Keratinocyte (primary cell): ENCODE data around the gene SPG7. TPM values are rescaled to one million over a fixed set of nuclear protein-coding genes. Genes with fewer than 3 reads are reported as not detected.

Source experiments
- DNase-seq: peaks from one replicate; pipeline ENCODE4 v3.0.0-alpha.2; 2011; ENCODE audit warnings: low read depth, missing footprints, low spot score
- FAIRE-seq: peaks from 2 replicates; lab custom pipeline; 2011; peaks lifted over from hg19 to GRCh38; lab: Jason Lieb, UNC
- H2AFZ ChIP-seq: 2 replicates; pipeline ENCODE4 v1.6.0; 2012; ENCODE audit warnings: low read length, control low read depth, inconsistent platforms; ENCODE audit not compliant: control insufficient read depth
- H3K27ac ChIP-seq: 2 replicates; pipeline ENCODE4 v1.5.1; 2011; ENCODE audit warnings: low read length; ENCODE audit not compliant: control insufficient read depth, insufficient read depth
- H3K27me3 ChIP-seq: 3 replicates; pipeline ENCODE4 v1.6.0; 2011; ENCODE audit warnings: low read length; ENCODE audit not compliant: control insufficient read depth, insufficient read depth; ENCODE audit errors: extremely low read depth
- H3K36me3 ChIP-seq, 2 experiments: 2 replicates in 1 of 2; 3 replicates in 1 of 2; pipeline ENCODE4 v1.5.1; 2011; ENCODE audit warnings: low read length in 2 of 2, mild to moderate bottlenecking in 1 of 2; ENCODE audit not compliant: control insufficient read depth in 2 of 2, insufficient read depth in 2 of 2; ENCODE audit errors: extremely low read depth in 1 of 2
- H3K4me1 ChIP-seq: 3 replicates; pipeline ENCODE4 v1.5.1; 2011; ENCODE audit warnings: low read length; ENCODE audit not compliant: control insufficient read depth, insufficient read depth; ENCODE audit errors: extremely low read depth
- H3K4me2 ChIP-seq: 3 replicates; pipeline ENCODE4 v1.6.0; 2011; ENCODE audit warnings: low read depth, low read length; ENCODE audit not compliant: control insufficient read depth, insufficient read depth; ENCODE audit errors: extremely low read depth
- H3K4me3 ChIP-seq, 3 experiments: fragments of 200-600 bp in 1 of 3; sonication (generic) in 1 of 3; 2 replicates in 2 of 3; 3 replicates in 1 of 3; pipeline ENCODE4 v1.5.1; 2011 to 2016; ENCODE audit warnings: low read length in 3 of 3, mild to moderate bottlenecking in 3 of 3, control low read depth in 2 of 3, inconsistent platforms in 1 of 3, low read depth in 1 of 3, mixed read lengths in 1 of 3, mixed run types in 1 of 3, moderate library complexity in 1 of 3; ENCODE audit not compliant: control insufficient read depth in 2 of 3, insufficient read depth in 2 of 3; ENCODE audit errors: extremely low read depth in 1 of 3
- H3K79me2 ChIP-seq: 2 replicates; pipeline ENCODE4 v1.6.0; 2012; ENCODE audit warnings: low read length; ENCODE audit not compliant: control insufficient read depth, insufficient read depth
- H3K9ac ChIP-seq: 3 replicates; pipeline ENCODE4 v1.6.0; 2011; ENCODE audit warnings: low read length; ENCODE audit not compliant: control insufficient read depth, insufficient read depth; ENCODE audit errors: extremely low read depth
- H3K9me1 ChIP-seq: 3 replicates; pipeline ENCODE4 v1.6.0; 2011; ENCODE audit warnings: low read length; ENCODE audit not compliant: control insufficient read depth, insufficient read depth; ENCODE audit errors: extremely low read depth
- H3K9me3 ChIP-seq: 2 replicates; pipeline ENCODE4 v1.5.1; 2012; ENCODE audit warnings: low read depth, low read length; ENCODE audit not compliant: control insufficient read depth
- H4K20me1 ChIP-seq: 3 replicates; pipeline ENCODE4 v1.6.0; 2011; ENCODE audit warnings: low read length; ENCODE audit not compliant: control insufficient read depth, insufficient read depth; ENCODE audit errors: extremely low read depth
- EZH2 ChIP-seq: IDR thresholded peaks from one replicate; pipeline ENCODE4 v1.6.1; 2012; ENCODE audit warnings: inconsistent platforms, mild to moderate bottlenecking, low read length, moderate library complexity
- dilution Hi-C: fragments of 300-500 bp; cut with MboI; formaldehyde crosslinking; loops from one replicate; pipeline ENCODE4 v1.7.0; 2020; ENCODE audit warnings: low sequenced_read_pairs; ENCODE audit not compliant: extremely low pct_ligation_motif_present
- polyA plus RNA-seq, 5 experiments: library from polyadenylated mRNA; depleted of rRNA in 3 of 5; stranded (reverse) in 3 of 5; stranded (forward) in 1 of 5; unstranded in 1 of 5; fragments of >200 nt; gene quantifications; 1 replicate in 1 of 5; 2 replicates in 3 of 5; 3 replicates in 1 of 5; pipeline versions ENCODE4 v1.2.1 to v1.2.3, GENCODE V29; 2011 to 2012; ENCODE audit warnings: missing spikeins in 2 of 5, low read depth in 1 of 5, low replicate concordance in 1 of 5
- TF ChIP-seq, protein P1 (sequence below), 3 experiments: IDR thresholded peaks in 1 of 3; conservative IDR thresholded peaks in 1 of 3; optimal IDR thresholded peaks in 1 of 3; 2 replicates in 2 of 3; 3 replicates in 1 of 3; pipeline versions ENCODE3 to v1.5.1; 2011; ENCODE audit warnings: low read length in 3 of 3, mild to moderate bottlenecking in 3 of 3, moderate library complexity in 2 of 3, control low read depth in 1 of 3, inconsistent platforms in 1 of 3; ENCODE audit not compliant: insufficient read depth in 2 of 3; ENCODE audit errors: extremely low read depth in 1 of 3

The SPG7 gene
- polyA plus RNA-seq, 1 donor (not counting 4 experiments of a cell fraction or from before 2014, with no cell fraction given), result 45.2 TPM

DNA sequence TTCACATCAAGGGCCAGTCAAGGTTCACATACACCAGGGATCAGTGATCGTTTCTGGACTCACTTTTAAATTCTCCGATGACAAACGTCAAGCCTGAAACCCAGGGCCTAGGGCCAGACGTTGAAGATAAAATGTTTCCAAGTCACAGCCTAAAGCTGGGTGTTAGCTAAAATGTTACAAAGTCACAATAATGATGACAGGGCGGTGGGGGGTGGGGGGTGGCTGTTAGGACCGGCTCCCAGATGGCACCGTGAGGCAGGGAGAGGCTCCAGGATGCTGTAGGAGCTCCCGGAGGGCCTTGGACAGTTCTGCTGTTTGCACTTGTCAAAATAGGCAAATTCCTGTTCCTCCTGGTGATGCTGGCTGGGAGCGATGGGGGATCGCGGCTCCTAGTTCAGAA is 35.9 kb downstream of the SPG7 start:
- Histone ChIP-seq H4K20me1 (no peaks in the 10 kb centered on the region), H2AFZ (no peak overlapping the region), H3K4me1 (no peaks in the 10 kb centered on the region), H3K4me3 (no peak overlapping the region), H3K9me3 (no peaks in the 10 kb centered on the region), H3K27ac (no peak overlapping the region), H3K36me3 (peaks cover 20 to 31% of the 10 kb centered on the region in 2 experiments), H3K4me2 (no peak overlapping the region), H3K9ac (no peak overlapping the region), H3K27me3 (no peaks in the 10 kb centered on the region), H3K79me2 (no peaks in the 10 kb centered on the region), H3K9me1 (no peaks in the 10 kb centered on the region)
- dilution Hi-C loops, result no loop called here
- FAIRE-seq (no peak), DNase-seq (no peak)
- no peak for TF ChIP-seq EZH2
- TF ChIP-seq, protein P1, sequence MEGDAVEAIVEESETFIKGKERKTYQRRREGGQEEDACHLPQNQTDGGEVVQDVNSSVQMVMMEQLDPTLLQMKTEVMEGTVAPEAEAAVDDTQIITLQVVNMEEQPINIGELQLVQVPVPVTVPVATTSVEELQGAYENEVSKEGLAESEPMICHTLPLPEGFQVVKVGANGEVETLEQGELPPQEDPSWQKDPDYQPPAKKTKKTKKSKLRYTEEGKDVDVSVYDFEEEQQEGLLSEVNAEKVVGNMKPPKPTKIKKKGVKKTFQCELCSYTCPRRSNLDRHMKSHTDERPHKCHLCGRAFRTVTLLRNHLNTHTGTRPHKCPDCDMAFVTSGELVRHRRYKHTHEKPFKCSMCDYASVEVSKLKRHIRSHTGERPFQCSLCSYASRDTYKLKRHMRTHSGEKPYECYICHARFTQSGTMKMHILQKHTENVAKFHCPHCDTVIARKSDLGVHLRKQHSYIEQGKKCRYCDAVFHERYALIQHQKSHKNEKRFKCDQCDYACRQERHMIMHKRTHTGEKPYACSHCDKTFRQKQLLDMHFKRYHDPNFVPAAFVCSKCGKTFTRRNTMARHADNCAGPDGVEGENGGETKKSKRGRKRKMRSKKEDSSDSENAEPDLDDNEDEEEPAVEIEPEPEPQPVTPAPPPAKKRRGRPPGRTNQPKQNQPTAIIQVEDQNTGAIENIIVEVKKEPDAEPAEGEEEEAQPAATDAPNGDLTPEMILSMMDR (optimal IDR thresholded peaks at IDR 0.05 in 1 of 3, IDR thresholded peaks at IDR 0.05 in 1 of 3, conservative IDR thresholded peaks at IDR 0.05 in 1 of 3; ENCODE audit: extremely low read depth in 1 of 3, insufficient read depth in 2 of 3, low read length in 3 of 3), result no peak

DNA sequence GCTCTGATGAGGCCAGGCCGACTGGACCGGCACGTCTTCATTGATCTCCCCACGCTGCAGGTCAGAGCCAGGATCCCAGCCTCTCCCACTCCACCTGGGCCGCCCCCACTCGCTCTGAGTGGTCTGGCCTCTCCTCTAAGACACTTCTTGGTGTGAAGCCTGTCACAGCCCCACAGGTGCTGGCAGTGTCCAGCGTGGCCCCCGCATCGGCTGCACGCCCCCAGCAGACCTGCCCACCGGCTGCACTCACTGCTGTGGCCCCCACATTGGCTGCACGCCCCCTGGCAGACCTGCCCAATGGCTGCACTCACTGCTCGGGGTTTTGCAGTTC is 36.5 kb downstream of the SPG7 start:
- H4K20me1 ChIP-seq, result no peaks in the 10 kb centered on the region
- H3K9me3 ChIP-seq, result no peaks in the 10 kb centered on the region
- peaks cover 23 to 33% of the 10 kb centered on the region in 2 experiments for H3K36me3 ChIP-seq
- H2AFZ ChIP-seq, result no peak overlapping the region
- no peak overlapping the region for H3K4me3 ChIP-seq
- no peak overlapping the region for H3K4me2 ChIP-seq
- no peak for FAIRE-seq
- dilution Hi-C loops, result no loop called here
- H3K79me2 ChIP-seq, result no peaks in the 10 kb centered on the region
- H3K9ac ChIP-seq, result no peak overlapping the region
- H3K27me3 ChIP-seq, result no peaks in the 10 kb centered on the region
- TF ChIP-seq, protein P1 (optimal IDR thresholded peaks at IDR 0.05 in 1 of 3, IDR thresholded peaks at IDR 0.05 in 1 of 3, conservative IDR thresholded peaks at IDR 0.05 in 1 of 3; ENCODE audit: extremely low read depth in 1 of 3, insufficient read depth in 2 of 3, low read length in 3 of 3), result no peak
- TF ChIP-seq EZH2, result no peak
- H3K27ac ChIP-seq, result no peak overlapping the region
- H3K9me1 ChIP-seq, result no peaks in the 10 kb centered on the region
- no peaks in the 10 kb centered on the region for H3K4me1 ChIP-seq
- no peak for DNase-seq
